GM18951 (cell line): ENCODE measurements around the gene STX17.
A peak's percentile ranks its signal among the peaks of the same experiment; 100 is the strongest.
"Not testable (repeated sequence)": the region's sequence is repeated elsewhere in the genome, so short reads cannot be mapped to it uniquely, and the experiment has no call there.

Experiments used
- POLR2A ChIP-seq: IDR thresholded peaks from 4 replicates; pipeline ENCODE4 v1.6.1; 2011; ENCODE audit warnings: mild to moderate bottlenecking; ENCODE audit not compliant: insufficient read length, insufficient read depth; ENCODE audit errors: extremely low read depth
- in situ Hi-C: fragments of 300-500 bp; cut with MboI; formaldehyde crosslinking; loops from one replicate; pipeline ENCODE4 v1.12.0; 2022; ENCODE audit warnings: low sequenced_read_pairs, mixed read lengths, inconsistent platforms; ENCODE audit not compliant: unreplicated experiment

STX17 gene

GRCh38 chr9:99906403-99907207 is at the start of gene STX17:
Gene STX17, plus strand, starts transcription at chr9:99906654. Its CDS starts 8,586 bp downstream, at chr9:99915240.
- peak; percentile 92 for TF ChIP-seq POLR2A
- in situ Hi-C loops, result no loop called here

- in situ Hi-C loops, result not testable (repeated sequence)
These were observed 48.9 kb upstream of the STX17 start for GRCh38 chr9:99857576-99857975.

- no peak for TF ChIP-seq POLR2A
- in situ Hi-C loops, result no loop called here
These were observed 48.4 kb upstream of the STX17 start for GRCh38 chr9:99858087-99858486.

- TF ChIP-seq POLR2A, result no peak
- in situ Hi-C loops, result no loop called here
These were observed 47.0 kb upstream of the STX17 start for GRCh38 chr9:99859243-99859980.

GRCh38 chr9:99860266-99860665 is 46.2 kb upstream of the STX17 start:
- in situ Hi-C loops, result no loop called here

GRCh38 chr9:99863955-99864354 is 42.5 kb upstream of the STX17 start:
- TF ChIP-seq POLR2A, result no peak
- in situ Hi-C loops, result no loop called here

More at GRCh38 chr9:99860266-99860665, 46.2 kb upstream of the STX17 start:
- TF ChIP-seq POLR2A, result no peak

GRCh38 chr9:99866398-99866797 is 40.1 kb upstream of the STX17 start:
- TF ChIP-seq POLR2A, result no peak
- in situ Hi-C loops, result no loop called here

GRCh38 chr9:99867536-99867935 is 38.9 kb upstream of the STX17 start:
- in situ Hi-C loops, result no loop called here
- no peak for TF ChIP-seq POLR2A

- in situ Hi-C loops, result no loop called here
- TF ChIP-seq POLR2A, result no peak
These were observed 38.5 kb upstream of the STX17 start for GRCh38 chr9:99867968-99868367.

GRCh38 chr9:99868845-99869244 is 37.6 kb upstream of the STX17 start:
- in situ Hi-C loops, result no loop called here
- no peak for TF ChIP-seq POLR2A

- no peak for TF ChIP-seq POLR2A
- in situ Hi-C loops, result no loop called here
These were observed 36.3 kb upstream of the STX17 start for GRCh38 chr9:99870126-99870525.

- TF ChIP-seq POLR2A, result no peak
- in situ Hi-C loops, result no loop called here
These were observed 32.9 kb upstream of the STX17 start for GRCh38 chr9:99873531-99873930.

- no peak for TF ChIP-seq POLR2A
- in situ Hi-C loops, result no loop called here
These were observed 32.4 kb upstream of the STX17 start for GRCh38 chr9:99873943-99874584.
